Activated CD8-positive, alpha-beta memory T cell treated with anti-CD3 and anti-CD28 coated beads for 48 hours (primary cell): ENCODE measurements around the gene FAM83G.
A peak's percentile ranks its signal among the peaks of the same experiment; 100 is the strongest.

ENCODE experiments used
- DNase-seq, 3 experiments: peaks; one replicate each; pipeline ENCODE4 v3.0.0-alpha.2; 2020; ENCODE audit warnings: low read depth in 2 of 3, low spot score in 2 of 3

FAM83G gene

GRCh38 chr17:18991531-18992315 lies 12.8 kb downstream of the FAM83G start:
- DNase-seq = no peak

- DNase-seq = no peak
Observed at GRCh38 chr17:18990331-18990730, 14.2 kb downstream of the FAM83G start.

GRCh38 chr17:18988546-18989173 lies 15.9 kb downstream of the FAM83G start:
- DNase-seq = no peak

- no peak for DNase-seq
Observed at GRCh38 chr17:18987862-18988545, 16.6 kb downstream of the FAM83G start.

- DNase-seq = no peak
Observed at GRCh38 chr17:18987230-18987610, 17.3 kb downstream of the FAM83G start.

DNA sequence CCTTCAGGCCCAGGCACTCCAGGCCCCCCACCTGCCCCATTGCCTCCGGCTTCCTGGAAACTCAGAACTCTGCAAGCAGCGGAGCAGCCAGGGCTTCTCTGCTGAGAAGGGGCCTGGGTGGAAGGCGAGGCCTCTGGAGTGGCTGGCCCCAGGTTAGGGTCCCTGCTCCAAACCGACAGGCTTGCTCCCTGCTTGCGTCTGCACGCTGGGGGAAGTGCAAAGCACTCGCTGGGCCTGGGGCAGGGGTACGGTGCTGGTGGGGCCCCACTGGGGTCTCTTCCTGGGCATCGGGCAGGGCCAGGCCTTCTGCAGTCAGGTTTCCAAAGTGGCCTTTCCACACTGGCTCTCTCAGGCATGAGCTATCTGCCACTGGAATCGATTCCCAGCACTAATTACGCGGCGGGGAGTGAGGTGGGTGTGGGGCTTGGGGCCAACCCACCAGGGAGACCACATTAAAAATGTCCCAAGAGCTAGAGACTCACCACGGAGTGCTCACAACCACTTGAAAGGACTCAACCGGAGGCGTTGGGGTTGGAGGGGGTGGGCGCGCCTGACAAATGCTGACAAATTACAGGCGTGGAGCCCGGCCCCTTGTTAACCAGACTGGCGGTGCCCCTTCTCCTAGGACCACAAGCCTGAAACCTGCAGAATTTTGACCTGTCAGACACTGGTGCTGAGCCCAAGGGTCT lies 17.9 kb downstream of the FAM83G start:
- peak in 1 of 3 experiments; percentile 17 for DNase-seq

DNA sequence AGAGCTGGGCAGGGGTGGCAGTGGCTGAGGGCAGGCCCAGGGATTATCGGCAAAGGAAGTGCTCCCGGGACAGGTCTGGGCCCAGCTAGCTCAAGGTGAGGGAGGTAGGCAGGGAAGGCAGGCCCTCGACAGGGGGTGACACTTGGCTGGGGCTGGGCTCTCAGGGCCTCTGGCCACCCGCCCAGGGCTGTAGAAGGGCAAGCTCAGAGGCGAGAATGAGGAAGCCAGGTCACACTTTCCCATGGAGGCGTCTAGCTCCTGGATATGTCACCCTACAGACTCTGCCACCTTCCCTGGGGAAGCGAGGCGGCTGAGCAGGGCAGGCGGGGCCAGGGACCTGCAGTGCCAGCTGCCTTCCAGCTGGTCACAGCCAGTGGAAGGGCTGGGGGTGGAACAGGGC lies 19.1 kb downstream of the FAM83G start:
- no peak for DNase-seq

GRCh38 chr17:18984273-18985114 lies 20.1 kb downstream of the FAM83G start:
- no peak for DNase-seq

DNA sequence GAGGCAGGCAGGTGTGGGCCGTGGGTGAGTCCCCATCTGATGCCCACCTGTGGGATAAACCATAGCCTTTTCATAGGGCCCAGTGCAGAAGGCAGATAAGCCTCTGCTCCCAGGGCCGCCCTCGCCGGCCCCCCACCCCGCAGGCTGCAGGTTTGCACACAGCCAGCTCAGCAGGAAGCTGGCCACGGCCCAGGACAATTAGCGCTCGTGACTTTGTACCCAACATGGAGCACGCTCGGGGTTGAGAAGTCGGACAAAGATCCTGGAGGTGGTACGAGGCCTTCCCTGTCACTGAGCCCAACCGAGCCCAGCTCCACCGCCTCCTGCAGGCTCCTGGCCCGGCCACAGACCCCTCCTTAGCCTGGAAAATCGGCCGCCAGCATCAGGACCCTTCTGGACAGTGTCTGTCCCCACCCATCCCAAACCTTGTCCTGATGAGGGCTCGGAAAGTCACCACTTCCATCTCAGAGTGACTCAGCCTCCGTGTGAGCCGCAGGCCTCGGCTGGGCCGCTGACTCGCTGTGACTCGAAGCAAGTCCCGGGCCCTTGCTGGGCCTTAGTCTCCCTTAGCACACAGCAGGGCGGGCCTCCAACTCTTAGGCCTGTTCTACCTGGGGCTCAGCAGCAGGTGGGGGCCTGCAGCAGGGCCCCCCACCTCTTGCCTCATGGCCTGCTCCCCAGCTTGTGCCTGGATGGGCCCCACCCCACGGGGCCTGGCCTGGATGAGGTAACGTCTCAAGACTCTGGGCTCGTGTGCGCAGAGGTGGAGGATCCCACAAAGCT lies 22.7 kb downstream of the FAM83G start:
- DNase-seq = no peak

DNA sequence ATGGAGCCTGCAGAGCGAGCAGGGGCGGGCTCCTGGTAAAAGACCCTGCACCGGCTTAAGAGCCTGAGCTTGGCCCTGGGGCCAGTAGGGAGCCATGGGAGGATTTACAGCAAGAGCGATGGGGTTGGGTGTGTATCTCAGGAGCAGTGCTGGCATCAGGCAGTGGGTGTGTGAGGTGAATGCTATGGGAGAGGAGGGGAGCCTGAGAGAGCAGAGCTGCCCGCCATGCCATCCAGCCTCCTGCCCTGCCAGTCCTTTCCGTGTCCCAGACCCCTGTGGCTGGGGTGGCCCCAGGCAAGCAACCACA lies 23.3 kb downstream of the FAM83G start:
- DNase-seq = no peak

DNA sequence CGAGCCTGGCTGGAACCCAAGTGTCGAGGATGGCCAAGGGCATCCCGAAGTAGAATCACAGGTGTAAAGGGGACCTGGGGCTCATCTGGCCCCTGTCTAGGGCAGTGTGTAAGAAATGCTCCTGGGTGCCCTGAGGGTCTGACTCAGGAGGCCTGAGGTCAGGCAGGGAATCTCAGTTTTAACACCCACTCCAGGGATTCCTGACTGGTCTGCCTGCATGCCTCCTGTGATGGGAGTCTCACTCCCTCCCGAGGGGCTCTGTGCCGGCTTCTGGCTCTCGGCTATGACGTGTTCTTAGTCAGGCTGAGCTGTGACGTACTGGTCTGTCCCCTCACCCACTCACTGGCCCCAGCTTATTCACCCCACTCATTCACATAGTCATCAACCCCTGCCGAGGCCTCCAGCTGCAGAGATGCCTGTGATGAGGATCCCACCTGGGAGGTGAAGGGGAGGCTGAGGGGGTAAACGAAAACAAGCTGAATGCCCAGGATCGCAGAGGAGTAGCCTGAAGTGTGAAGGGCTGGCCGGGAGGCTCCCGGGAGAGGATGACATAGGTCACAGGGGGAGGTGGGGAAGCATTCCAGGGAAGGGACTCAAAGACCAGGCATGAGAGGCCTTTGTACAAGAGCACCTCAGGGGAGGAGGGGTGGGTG lies 23.8 kb downstream of the FAM83G start:
- DNase-seq = no peak

DNA sequence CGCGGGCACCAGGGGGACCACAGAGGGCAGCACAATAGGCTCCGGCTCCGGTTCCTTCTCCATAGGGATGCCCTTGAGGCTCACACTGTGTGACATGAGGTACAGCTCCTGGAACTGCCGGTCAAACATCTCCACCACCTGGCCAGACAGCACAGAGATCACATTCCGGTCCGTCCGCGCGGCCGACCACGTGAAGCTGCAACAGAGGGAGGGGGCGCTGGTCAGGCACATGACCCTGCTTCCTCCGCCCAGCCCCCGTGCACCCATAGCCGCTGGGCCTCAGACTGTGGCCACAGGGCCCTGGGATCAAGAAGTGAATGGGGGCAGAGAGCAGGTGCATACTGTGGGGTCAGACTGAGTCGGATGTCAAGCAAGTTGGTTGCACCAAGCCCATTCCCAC lies 25.9 kb downstream of the FAM83G start:
- no peak for DNase-seq

DNA sequence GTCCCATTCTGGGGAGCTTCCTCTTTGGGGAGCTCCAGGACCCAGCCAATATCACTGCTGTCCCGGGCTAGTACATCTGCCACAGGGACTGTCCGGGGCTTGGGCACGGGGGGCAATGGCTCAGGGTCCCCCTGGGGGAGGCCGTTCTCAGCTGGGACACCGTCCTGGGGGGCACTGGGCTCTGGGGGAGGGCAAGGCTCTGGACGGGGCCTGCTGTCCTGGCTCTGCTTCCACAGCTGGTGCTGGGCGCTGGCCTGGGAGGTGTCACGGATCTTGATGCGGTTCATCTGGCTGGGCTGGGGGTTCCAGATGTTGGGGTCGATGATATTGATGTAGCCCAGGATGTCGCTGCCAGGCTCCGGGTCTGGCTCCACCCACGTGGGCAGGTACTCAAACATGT lies 26.5 kb downstream of the FAM83G start:
- DNase-seq = no peak

GRCh38 chr17:18977646-18978045 lies 26.9 kb downstream of the FAM83G start:
- no peak for DNase-seq

- DNase-seq = no peak
Observed at GRCh38 chr17:18977021-18977420, 27.5 kb downstream of the FAM83G start.

GRCh38 chr17:18976201-18976600 lies 28.4 kb downstream of the FAM83G start:
- DNase-seq = no peak

GRCh38 chr17:18975597-18975996 lies 29.0 kb downstream of the FAM83G start:
- DNase-seq = no peak

GRCh38 chr17:18974407-18975149 lies 30.0 kb downstream of the FAM83G start:
- DNase-seq = no peak

DNA sequence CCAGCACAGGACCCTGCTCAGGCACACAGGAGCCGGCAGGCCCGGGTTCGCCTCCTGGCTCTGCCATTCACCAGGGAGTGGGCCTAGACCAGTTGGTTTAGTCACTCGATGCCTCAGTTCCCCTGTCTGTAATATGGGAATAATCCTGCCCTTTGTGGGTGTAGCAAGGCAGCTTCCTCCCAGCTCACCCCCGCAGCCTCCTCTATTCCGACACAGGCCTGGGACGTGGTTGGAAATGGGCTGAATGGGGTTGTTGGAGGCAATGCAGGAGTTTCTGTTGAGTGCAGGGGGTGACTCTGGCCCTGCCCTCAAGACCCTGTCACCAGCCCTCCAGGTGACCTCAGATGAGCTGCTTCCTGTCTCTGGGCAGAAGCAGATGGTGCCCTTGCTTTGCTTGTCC lies 32.8 kb downstream of the FAM83G start:
- no peak for DNase-seq
